ENCODE measurements around the gene CTAGE1. TPM values are rescaled to one million over a fixed set of nuclear protein-coding genes. Genes with fewer than 3 reads are reported as not detected.

Gene CTAGE1
- total and polyA plus RNA-seq, 2 donors (not counting 1 experiment from before 2014, with no cell fraction given) = not detected

GRCh38 chr18:22459491-22459890 lies 41.8 kb upstream of the CTAGE1 start:
- Histone ChIP-seq H3K36me3 (replicated peaks in 1 of 2; ENCODE audit: control extremely low read depth in 1 of 2, control insufficient read depth in 1 of 2, extremely low read depth in 1 of 2, insufficient read depth in 2 of 2, low read length in 1 of 2) (no peaks in the 10 kb centered on the region), H3K4me1 (ENCODE audit: control insufficient read depth in 2 of 2, insufficient read depth in 2 of 2, low read length in 2 of 2) (no peaks in the 10 kb centered on the region), H3K4me3 (ENCODE audit: control extremely low read depth in 1 of 5, extremely low read depth in 1 of 5, insufficient read depth in 1 of 5, low read depth in 2 of 5, low read length in 4 of 5) (no peak overlapping the region), H3K27ac (ENCODE audit: low read length in 2 of 2) (no peak overlapping the region), H3K9me3 (ENCODE audit: control extremely low read depth in 1 of 3, control insufficient read depth in 2 of 3, insufficient read depth in 1 of 3, low read length in 2 of 3) (no peaks in the 10 kb centered on the region), H3K27me3 (replicated peaks in 1 of 4; ENCODE audit: control extremely low read depth in 1 of 4, control insufficient read depth in 3 of 4, insufficient read depth in 4 of 4, low read length in 3 of 4) (no peaks in the 10 kb centered on the region), H2AFZ (ENCODE audit: insufficient read depth, low read depth, low read length, poor library complexity, severe bottlenecking) (no peak overlapping the region), H4K20me1 (ENCODE audit: control insufficient read depth, insufficient read depth, low read length, poor library complexity, severe bottlenecking) (no peaks in the 10 kb centered on the region), H3K4me2 (replicated peaks; ENCODE audit: low read depth, low read length, poor library complexity, severe bottlenecking) (no peak overlapping the region), H3K9ac (ENCODE audit: low read length) (no peak overlapping the region), H3K79me2 (ENCODE audit: control insufficient read depth, insufficient read depth, low read length) (no peaks in the 10 kb centered on the region)
- H3K27me3 Mint-ChIP-seq = no peaks in the 10 kb centered on the region
- no peaks in the 10 kb centered on the region for H3K4me1 Mint-ChIP-seq
- no peak overlapping the region for H3K27ac Mint-ChIP-seq
- TF ChIP-seq CTCF (IDR thresholded peaks at IDR 0.05) = no peak
- TF ChIP-seq EZH2 (IDR thresholded peaks at IDR 0.05; ENCODE audit: borderline replicate concordance, insufficient read depth, low read depth, low read length, poor library complexity, severe bottlenecking) = no peak
- WGBS (ENCODE audit: insufficient coverage) = no CpG with 5 or more reads among the region's 2 CpGs
- ChIA-PET CTCF (no interaction called here), POLR2A (no interaction called here)
- ATAC-seq (ENCODE audit: low read depth) = no peak
- intact Hi-C loops (cut with micrococcal nuclease) = no loop called here
- H3K9me3 Mint-ChIP-seq (ENCODE audit: insufficient read depth) = no peaks in the 10 kb centered on the region
- no peak for DNase-seq
- H3K4me3 Mint-ChIP-seq = no peak overlapping the region

- no peaks in the 10 kb centered on the region for H3K27me3 Mint-ChIP-seq
- Histone ChIP-seq H3K27ac (ENCODE audit: low read length in 2 of 2) (no peak overlapping the region), H3K79me2 (ENCODE audit: control insufficient read depth, insufficient read depth, low read length) (no peaks in the 10 kb centered on the region), H3K4me1 (ENCODE audit: control insufficient read depth in 2 of 2, insufficient read depth in 2 of 2, low read length in 2 of 2) (no peaks in the 10 kb centered on the region), H3K36me3 (replicated peaks in 1 of 2; ENCODE audit: control extremely low read depth in 1 of 2, control insufficient read depth in 1 of 2, extremely low read depth in 1 of 2, insufficient read depth in 2 of 2, low read length in 1 of 2) (no peaks in the 10 kb centered on the region), H3K9me3 (ENCODE audit: control extremely low read depth in 1 of 3, control insufficient read depth in 2 of 3, insufficient read depth in 1 of 3, low read length in 2 of 3) (no peaks in the 10 kb centered on the region), H3K4me2 (replicated peaks; ENCODE audit: low read depth, low read length, poor library complexity, severe bottlenecking) (no peak overlapping the region), H2AFZ (ENCODE audit: insufficient read depth, low read depth, low read length, poor library complexity, severe bottlenecking) (no peak overlapping the region), H3K4me3 (ENCODE audit: control extremely low read depth in 1 of 5, extremely low read depth in 1 of 5, insufficient read depth in 1 of 5, low read depth in 2 of 5, low read length in 4 of 5) (no peak overlapping the region), H4K20me1 (ENCODE audit: control insufficient read depth, insufficient read depth, low read length, poor library complexity, severe bottlenecking) (no peaks in the 10 kb centered on the region), H3K9ac (ENCODE audit: low read length) (no peak overlapping the region), H3K27me3 (replicated peaks in 1 of 4; ENCODE audit: control extremely low read depth in 1 of 4, control insufficient read depth in 3 of 4, insufficient read depth in 4 of 4, low read length in 3 of 4) (no peaks in the 10 kb centered on the region)
- H3K4me3 Mint-ChIP-seq = no peak overlapping the region
- ATAC-seq (ENCODE audit: low read depth) (no peak), DNase-seq (no peak)
- H3K27ac Mint-ChIP-seq = no peak overlapping the region
- ChIA-PET CTCF (no interaction called here), POLR2A (no interaction called here)
- WGBS (ENCODE audit: insufficient coverage) = 94% methylated on average over 6 of the region's 8 CpGs
- no peaks in the 10 kb centered on the region for H3K4me1 Mint-ChIP-seq
- intact Hi-C loops (cut with micrococcal nuclease) = no loop called here
- no peak for TF ChIP-seq EZH2 (IDR thresholded peaks at IDR 0.05; ENCODE audit: borderline replicate concordance, insufficient read depth, low read depth, low read length, poor library complexity, severe bottlenecking)
- no peak for TF ChIP-seq CTCF (IDR thresholded peaks at IDR 0.05)
- H3K9me3 Mint-ChIP-seq (ENCODE audit: insufficient read depth) = no peaks in the 10 kb centered on the region
Measured at GRCh38 chr18:22457524-22457923, 39.8 kb upstream of the CTAGE1 start.
